GM20000 (cell line): ENCODE data around the gene C1orf216.

Source experiments
- DNase-seq: peaks from one replicate; pipeline ENCODE4 v3.0.0; 2012; ENCODE audit warnings: low spot score
- TF ChIP-seq, protein P1 (sequence below): IDR thresholded peaks from 2 replicates; pipeline ENCODE4 v1.5.1; 2012; ENCODE audit warnings: mild to moderate bottlenecking, control low read depth; ENCODE audit errors: extremely low read depth, missing control alignments

Gene C1orf216

DNA sequence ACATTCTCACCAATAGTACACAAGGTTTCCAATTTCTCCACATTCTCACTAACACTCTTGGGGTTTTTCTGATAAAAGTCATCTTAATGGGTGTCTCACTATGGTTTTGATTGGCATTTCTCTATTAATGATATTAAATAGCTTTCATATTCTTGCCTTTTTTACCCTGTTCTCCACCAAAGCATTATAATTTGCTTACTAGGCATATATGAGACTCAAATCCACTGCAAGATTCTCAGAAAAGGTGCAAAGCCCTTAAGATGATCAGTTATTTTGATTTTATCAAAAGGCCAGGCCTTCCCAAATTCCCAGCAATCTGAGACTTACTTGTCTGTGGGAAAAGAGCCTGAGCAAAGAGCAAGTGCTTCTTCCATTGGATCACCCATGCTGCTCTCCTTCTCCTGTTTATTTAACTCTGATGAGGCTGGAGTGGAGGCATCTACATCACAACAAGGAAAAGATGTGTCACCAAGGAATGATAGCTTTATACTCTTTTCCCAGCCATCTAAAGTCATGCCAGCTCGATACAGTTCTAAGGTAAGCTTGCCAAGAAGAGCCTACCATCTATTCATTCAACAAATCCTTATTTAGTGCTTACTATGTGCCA, 26.5 kb upstream of the C1orf216 start:
- TF ChIP-seq, protein P1, sequence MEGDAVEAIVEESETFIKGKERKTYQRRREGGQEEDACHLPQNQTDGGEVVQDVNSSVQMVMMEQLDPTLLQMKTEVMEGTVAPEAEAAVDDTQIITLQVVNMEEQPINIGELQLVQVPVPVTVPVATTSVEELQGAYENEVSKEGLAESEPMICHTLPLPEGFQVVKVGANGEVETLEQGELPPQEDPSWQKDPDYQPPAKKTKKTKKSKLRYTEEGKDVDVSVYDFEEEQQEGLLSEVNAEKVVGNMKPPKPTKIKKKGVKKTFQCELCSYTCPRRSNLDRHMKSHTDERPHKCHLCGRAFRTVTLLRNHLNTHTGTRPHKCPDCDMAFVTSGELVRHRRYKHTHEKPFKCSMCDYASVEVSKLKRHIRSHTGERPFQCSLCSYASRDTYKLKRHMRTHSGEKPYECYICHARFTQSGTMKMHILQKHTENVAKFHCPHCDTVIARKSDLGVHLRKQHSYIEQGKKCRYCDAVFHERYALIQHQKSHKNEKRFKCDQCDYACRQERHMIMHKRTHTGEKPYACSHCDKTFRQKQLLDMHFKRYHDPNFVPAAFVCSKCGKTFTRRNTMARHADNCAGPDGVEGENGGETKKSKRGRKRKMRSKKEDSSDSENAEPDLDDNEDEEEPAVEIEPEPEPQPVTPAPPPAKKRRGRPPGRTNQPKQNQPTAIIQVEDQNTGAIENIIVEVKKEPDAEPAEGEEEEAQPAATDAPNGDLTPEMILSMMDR, result no peak
- DNase-seq, result no peak

DNA sequence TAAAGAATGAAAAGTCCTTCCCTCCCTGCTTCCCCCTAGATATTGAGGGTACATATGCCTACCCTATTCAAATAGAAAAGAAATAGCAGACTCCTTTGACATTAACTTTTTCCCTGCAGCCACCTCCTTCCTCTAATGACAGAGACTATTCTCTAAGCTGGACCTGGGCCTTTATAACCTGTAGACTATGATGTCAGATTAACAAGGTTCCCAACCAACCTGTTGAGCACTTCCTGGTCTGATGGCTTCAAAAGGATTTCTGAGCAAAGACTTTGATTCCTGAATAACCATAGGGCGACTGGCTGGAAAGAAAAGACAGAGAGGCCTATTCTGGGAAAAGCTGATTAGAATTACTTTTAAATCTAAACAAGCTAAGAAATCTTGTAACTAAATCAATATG, 18.4 kb upstream of the C1orf216 start:
- TF ChIP-seq, protein P1, result no peak
- no peak for DNase-seq

DNA sequence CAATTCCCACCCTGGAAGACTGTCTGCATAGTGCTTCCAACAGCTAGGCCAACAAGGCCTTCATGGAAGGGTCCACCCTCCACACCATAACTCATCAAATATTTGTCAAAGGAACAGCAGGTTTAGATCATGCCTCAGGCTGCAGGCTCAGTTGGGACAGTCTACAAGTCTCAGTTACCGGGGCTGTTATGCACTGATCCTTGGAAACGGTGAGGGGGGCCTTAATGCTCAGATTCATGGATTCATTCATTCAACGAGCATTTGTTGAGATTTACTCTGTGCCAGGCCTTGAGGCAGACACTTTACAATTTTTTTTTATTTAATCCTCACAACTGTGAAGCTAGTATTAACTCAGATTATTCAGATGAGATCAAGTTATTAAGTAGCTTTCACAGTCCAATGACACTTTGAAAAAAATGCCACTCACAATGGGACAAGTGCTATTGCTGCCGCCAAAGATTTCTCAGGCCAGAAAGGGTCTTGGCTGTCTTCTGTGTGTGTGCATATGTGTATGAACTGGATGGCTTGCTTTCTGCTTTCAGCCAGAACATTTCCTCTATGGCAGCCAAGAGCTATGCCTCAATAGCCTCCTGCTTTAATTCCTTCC, 8.9 kb upstream of the C1orf216 start:
- TF ChIP-seq, protein P1, result no peak
- no peak for DNase-seq

DNA sequence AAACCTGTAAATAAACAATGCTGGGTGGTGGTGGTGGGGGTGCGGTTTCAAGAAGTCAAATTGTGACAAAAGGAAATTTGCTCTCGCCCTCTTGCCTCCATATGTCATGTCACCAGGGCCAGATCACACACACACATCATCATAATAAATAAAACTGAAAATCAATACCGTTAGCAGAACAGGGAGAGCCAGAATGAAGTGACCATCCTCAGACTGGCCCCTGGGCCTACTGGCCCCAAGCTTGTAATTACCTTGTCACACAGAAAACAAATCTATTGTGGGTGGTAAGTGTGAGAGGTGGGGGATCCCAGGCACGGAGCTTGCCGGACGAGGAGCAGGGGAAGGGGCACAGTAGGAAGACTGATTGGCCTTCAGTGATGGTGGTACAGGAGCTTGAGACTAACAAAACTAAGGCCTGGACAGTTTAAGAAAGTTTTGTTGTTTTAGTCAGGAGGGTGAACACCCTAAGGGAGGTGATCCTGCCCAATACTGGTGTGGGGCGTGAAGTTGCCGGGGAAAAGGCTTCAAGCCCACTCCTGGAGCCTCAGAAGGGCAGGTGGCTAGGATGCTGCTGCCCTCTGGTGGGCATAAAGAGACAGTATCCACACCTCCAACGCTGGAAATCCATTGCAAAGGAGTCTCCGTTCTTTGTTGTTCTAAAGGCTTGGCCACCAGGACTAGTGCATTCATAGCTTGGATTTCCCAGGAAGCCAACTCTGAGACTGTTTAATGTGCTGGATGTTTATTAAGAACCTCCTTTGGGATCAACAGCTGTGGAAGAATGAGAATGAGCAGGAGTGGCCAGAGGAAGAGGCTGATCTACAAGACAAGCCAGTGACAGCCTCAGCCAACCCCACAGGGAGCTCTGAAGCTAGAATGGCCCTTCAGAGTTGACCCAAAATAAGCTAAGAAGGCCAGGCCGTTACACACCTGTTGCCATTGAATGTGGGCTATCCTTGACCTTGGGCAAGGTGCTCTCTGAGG, 8.1 kb upstream of the C1orf216 start:
- peak; percentile 68 for DNase-seq
- TF ChIP-seq, protein P1, result peak; percentile 58

DNA sequence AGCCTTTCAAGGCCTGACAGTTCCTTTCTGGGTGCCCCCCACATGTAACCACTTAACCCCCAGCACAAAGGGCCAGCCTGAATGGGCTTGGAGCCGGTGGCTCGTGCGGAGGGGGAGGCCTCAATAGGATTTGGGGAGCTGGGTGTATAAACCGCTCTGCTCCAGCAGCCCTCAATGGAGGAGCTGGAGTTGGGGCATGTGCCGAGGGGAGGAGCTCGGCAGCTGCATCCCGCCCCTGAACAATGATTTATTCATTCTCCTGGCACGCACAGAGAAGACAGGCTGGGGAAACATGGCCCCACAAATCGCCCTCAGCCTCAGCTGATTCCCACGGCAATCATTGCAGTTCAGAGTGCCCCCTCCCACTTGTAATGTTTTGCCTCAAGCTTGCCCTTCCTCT, 6.9 kb upstream of the C1orf216 start:
- TF ChIP-seq, protein P1, result no peak
- DNase-seq, result no peak

DNA sequence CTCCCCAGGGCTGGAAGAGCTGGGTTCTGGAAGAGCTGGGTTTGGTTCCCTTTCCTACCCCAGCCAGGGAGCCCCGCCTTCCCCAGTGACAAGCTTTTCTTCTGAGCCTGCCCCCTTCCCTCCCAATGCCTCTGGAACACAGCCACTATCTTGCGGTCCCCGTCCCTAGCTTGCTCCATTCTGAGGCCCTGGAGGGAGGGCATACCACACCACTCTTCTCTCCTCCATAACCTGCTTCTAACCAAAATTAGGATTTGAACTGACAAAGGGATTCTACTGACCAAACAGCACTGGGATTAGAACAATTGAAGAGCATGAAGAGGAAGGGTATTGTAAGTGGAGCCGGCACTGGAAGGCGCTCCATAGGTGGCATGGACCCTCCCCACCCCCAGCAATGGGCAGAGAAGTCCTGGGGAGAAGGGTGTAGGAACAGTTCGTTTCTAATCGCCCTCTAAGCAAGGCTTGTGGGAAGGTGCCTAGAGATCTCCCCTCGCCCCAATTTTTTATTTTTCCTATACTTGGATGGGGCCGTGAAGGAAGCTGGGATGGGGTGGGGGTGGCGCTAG, 690 bp downstream of the C1orf216 start:
- TF ChIP-seq, protein P1, result no peak
- no peak for DNase-seq
